ENCODE data around the gene RANGAP1. TPM values are rescaled to one million over a fixed set of nuclear protein-coding genes. Genes with fewer than 3 reads are reported as not detected.
A peak's percentile ranks its signal among the peaks of the same experiment; 100 is the strongest.

RANGAP1 gene
- total and polyA plus RNA-seq, 2 of the 13 experiments (the other 11 are each of a cell fraction or from before 2014, with no cell fraction given), result 51.8 to 83.9 TPM

- TF ChIP-seq ATF6 (CRISPR knock-in tag; conservative IDR thresholded peaks at IDR 0.05) (no peak), NFRKB (IDR thresholded peaks at IDR 0.05) (no peak), ZNF749 (CRISPR knock-in tag; IDR thresholded peaks at IDR 0.05; ENCODE audit: borderline replicate concordance) (0 out of 2 replicates have a peak, but pooled peaks have one; percentile 61), ZNF235 (CRISPR knock-in tag; IDR thresholded peaks at IDR 0.05; ENCODE audit: borderline replicate concordance) (no peak), ZNF670 (CRISPR knock-in tag; IDR thresholded peaks at IDR 0.05; ENCODE audit: borderline replicate concordance) (no peak), HMGXB3 (CRISPR knock-in tag; IDR thresholded peaks at IDR 0.05; ENCODE audit: borderline replicate concordance) (no peak), ZFY (CRISPR knock-in tag; IDR thresholded peaks at IDR 0.05) (no peak), SMARCE1 (IDR thresholded peaks at IDR 0.05; ENCODE audit: borderline replicate concordance) (no peak), ZNF562 (CRISPR knock-in tag; IDR thresholded peaks at IDR 0.05; ENCODE audit: borderline replicate concordance) (no peak), JARID2 (CRISPR knock-in tag; IDR thresholded peaks at IDR 0.05; ENCODE audit: insufficient replicate concordance) (no peak), PRMT3 (CRISPR knock-in tag; IDR thresholded peaks at IDR 0.05; ENCODE audit: borderline replicate concordance, low read depth) (no peak), DRAP1 (CRISPR knock-in tag; IDR thresholded peaks at IDR 0.05) (peak; percentile 36; the same call in 1 of the 2 replicates), SALL1 (CRISPR knock-in tag; IDR thresholded peaks at IDR 0.05) (peak; percentile 80), TGIF2 (CRISPR knock-in tag; IDR thresholded peaks at IDR 0.05) (no peak), CBX5 (CRISPR knock-in tag; IDR thresholded peaks at IDR 0.05; ENCODE audit: borderline replicate concordance) (peak; percentile 24; the same call in 1 of the 2 replicates), RFXANK (CRISPR knock-in tag; IDR thresholded peaks at IDR 0.05) (0 out of 2 replicates have a peak, but pooled peaks have one; percentile 37), ZBTB33 (CRISPR knock-in tag; IDR thresholded peaks at IDR 0.05) (no peak), ZFP36 (IDR thresholded peaks at IDR 0.05; ENCODE audit: borderline replicate concordance, low read depth, low read length, partially characterized antibody) (no peak), PITX1 (CRISPR knock-in tag; IDR thresholded peaks at IDR 0.05) (peak; percentile 37; the same call in 1 of the 2 replicates), ZSCAN30 (CRISPR knock-in tag; IDR thresholded peaks at IDR 0.05) (no peak), AKAP8 (CRISPR knock-in tag; IDR thresholded peaks at IDR 0.05) (0 out of 2 replicates have a peak, but pooled peaks have one; percentile 7)
Observed at GRCh38 chr22:41197038-41197972, 88.7 kb downstream of the RANGAP1 start (continued).
